ENCODE measurements around the gene NPW.

The NPW gene

GRCh38 chr16:1979271-1980029 lies 40.1 kb upstream of the NPW start:
- Histone ChIP-seq H3K4me3 (ENCODE audit: low read length) (no peak overlapping the region), H3K36me3 (ENCODE audit: control insufficient read depth, insufficient read depth, low read length, severe bottlenecking) (peaks cover 43% of the 10 kb centered on the region), H3K9me3 (ENCODE audit: control insufficient read depth, low read length) (no peaks in the 10 kb centered on the region), H3K27me3 (replicated peaks; ENCODE audit: control insufficient read depth, insufficient read depth, low read length) (peaks cover 6% of the 10 kb centered on the region), H3K4me1 (ENCODE audit: control insufficient read depth, insufficient read depth, low read length) (peaks cover 4% of the 10 kb centered on the region), H3K9ac (ENCODE audit: low read length) (no peak overlapping the region)
- DNase-seq (ENCODE audit: low read depth), result no peak

GRCh38 chr16:1980030-1980769 lies 39.4 kb upstream of the NPW start:
- H3K27me3 ChIP-seq (replicated peaks; ENCODE audit: control insufficient read depth, insufficient read depth, low read length), result peaks cover 6% of the 10 kb centered on the region
- no peaks in the 10 kb centered on the region for H3K9me3 ChIP-seq (ENCODE audit: control insufficient read depth, low read length)
- peaks cover 11% of the 10 kb centered on the region for H3K4me1 ChIP-seq (ENCODE audit: control insufficient read depth, insufficient read depth, low read length)
- no peak overlapping the region for H3K9ac ChIP-seq (ENCODE audit: low read length)
- no peak for DNase-seq (ENCODE audit: low read depth)
- no peak overlapping the region for H3K4me3 ChIP-seq (ENCODE audit: low read length)
- H3K36me3 ChIP-seq (ENCODE audit: control insufficient read depth, insufficient read depth, low read length, severe bottlenecking), result peaks cover 36% of the 10 kb centered on the region

DNA sequence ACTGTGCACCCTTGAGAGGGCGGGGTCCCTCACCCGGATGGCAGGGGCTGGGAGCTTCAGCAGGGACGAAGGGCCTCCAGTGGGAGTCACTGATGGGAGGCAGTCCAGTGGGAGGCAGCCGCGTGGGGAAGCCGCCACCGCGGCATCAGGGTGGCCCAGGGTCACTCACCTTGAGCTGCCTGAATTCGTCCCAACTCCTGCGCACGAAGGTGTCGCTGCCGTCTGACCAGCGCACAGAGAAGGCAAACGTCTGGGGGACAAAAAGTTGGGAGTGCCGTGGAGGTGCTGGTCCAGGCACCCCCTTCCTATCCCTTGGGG lies 38.9 kb upstream of the NPW start:
- H3K4me3 ChIP-seq (ENCODE audit: low read length), result no peak overlapping the region
- H3K9ac ChIP-seq (ENCODE audit: low read length), result no peak overlapping the region
- peaks cover 6% of the 10 kb centered on the region for H3K27me3 ChIP-seq (replicated peaks; ENCODE audit: control insufficient read depth, insufficient read depth, low read length)
- no peak for DNase-seq (ENCODE audit: low read depth)
- H3K9me3 ChIP-seq (ENCODE audit: control insufficient read depth, low read length), result no peaks in the 10 kb centered on the region
- peaks cover 31% of the 10 kb centered on the region for H3K36me3 ChIP-seq (ENCODE audit: control insufficient read depth, insufficient read depth, low read length, severe bottlenecking)
- peaks cover 15% of the 10 kb centered on the region for H3K4me1 ChIP-seq (ENCODE audit: control insufficient read depth, insufficient read depth, low read length)

GRCh38 chr16:1981398-1981836 lies 38.2 kb upstream of the NPW start, which contains the start of gene NOXO1:
Gene NOXO1, minus strand, starts transcription at chr16:1981469. Its CDS starts 290 bp downstream, at chr16:1981179.
- no peak within 1 kb of the TSS for H3K9ac ChIP-seq (ENCODE audit: low read length)
- peaks cover 6% of the 10 kb centered on the region for H3K27me3 ChIP-seq (replicated peaks; ENCODE audit: control insufficient read depth, insufficient read depth, low read length)
- DNase-seq (ENCODE audit: low read depth), result no peak

GRCh38 chr16:1982013-1982433 lies 37.6 kb upstream of the NPW start:
- H3K27me3 ChIP-seq (replicated peaks; ENCODE audit: control insufficient read depth, insufficient read depth, low read length), result peaks cover 6% of the 10 kb centered on the region
- peaks cover 15% of the 10 kb centered on the region for H3K4me1 ChIP-seq (ENCODE audit: control insufficient read depth, insufficient read depth, low read length)
- no peaks in the 10 kb centered on the region for H3K9me3 ChIP-seq (ENCODE audit: control insufficient read depth, low read length)
- H3K36me3 ChIP-seq (ENCODE audit: control insufficient read depth, insufficient read depth, low read length, severe bottlenecking), result peaks cover 28% of the 10 kb centered on the region
- no peak for DNase-seq (ENCODE audit: low read depth)
- H3K4me3 ChIP-seq (ENCODE audit: low read length), result no peak overlapping the region
- H3K9ac ChIP-seq (ENCODE audit: low read length), result no peak overlapping the region

More at GRCh38 chr16:1981398-1981836, 38.2 kb upstream of the NPW start, which contains the start of gene NOXO1:
- H3K4me3 ChIP-seq (ENCODE audit: low read length), result no peak within 1 kb of the TSS
- H3K36me3 ChIP-seq (ENCODE audit: control insufficient read depth, insufficient read depth, low read length, severe bottlenecking), result peaks cover 31% of the 10 kb centered on the region
- no peaks in the 10 kb centered on the region for H3K9me3 ChIP-seq (ENCODE audit: control insufficient read depth, low read length)
- peaks cover 15% of the 10 kb centered on the region for H3K4me1 ChIP-seq (ENCODE audit: control insufficient read depth, insufficient read depth, low read length)

DNA sequence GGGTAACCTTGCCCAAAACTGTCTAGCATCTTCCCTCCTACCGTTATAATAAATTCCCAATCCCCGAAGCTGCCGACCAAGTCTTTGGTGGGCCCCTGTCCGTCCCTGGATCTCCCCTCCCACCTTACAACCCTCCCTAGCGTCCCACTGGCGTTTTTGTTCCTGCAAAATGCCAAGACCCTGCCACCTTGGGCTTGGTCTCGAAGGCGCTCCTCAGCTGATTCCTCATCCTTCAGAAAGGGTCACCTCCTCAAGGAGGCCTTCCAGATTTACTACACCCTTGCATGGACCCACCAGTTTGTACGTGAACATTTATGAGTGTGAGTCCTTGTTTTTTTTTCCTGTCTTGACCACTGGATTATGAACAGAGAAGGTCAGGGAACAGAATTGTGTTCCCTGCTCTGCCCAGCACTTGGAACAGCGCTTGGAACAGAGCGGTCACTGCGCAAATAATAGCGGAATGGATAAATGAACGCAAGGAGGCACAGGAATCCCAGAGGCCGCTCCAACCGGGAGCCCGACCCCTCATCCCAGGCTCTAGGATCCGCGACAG lies 36.5 kb upstream of the NPW start:
- H3K9ac ChIP-seq (ENCODE audit: low read length), result peak overlapping the region; percentile 78
- DNase-seq (ENCODE audit: low read depth), result no peak
- peaks cover 6% of the 10 kb centered on the region for H3K27me3 ChIP-seq (replicated peaks; ENCODE audit: control insufficient read depth, insufficient read depth, low read length)
- H3K9me3 ChIP-seq (ENCODE audit: control insufficient read depth, low read length), result no peaks in the 10 kb centered on the region
- H3K36me3 ChIP-seq (ENCODE audit: control insufficient read depth, insufficient read depth, low read length, severe bottlenecking), result peaks cover 19% of the 10 kb centered on the region
- H3K4me3 ChIP-seq (ENCODE audit: low read length), result peak overlapping the region; percentile 76
- H3K4me1 ChIP-seq (ENCODE audit: control insufficient read depth, insufficient read depth, low read length), result peaks cover 15% of the 10 kb centered on the region

GRCh38 chr16:1983544-1984346 lies 35.8 kb upstream of the NPW start, which contains the start of gene GFER:
Gene GFER, plus strand, starts transcription at chr16:1984193. Its CDS starts 26 bp downstream, at chr16:1984219.
- Histone ChIP-seq H3K27me3 (replicated peaks; ENCODE audit: control insufficient read depth, insufficient read depth, low read length) (peaks cover 6% of the 10 kb centered on the region), H3K4me1 (ENCODE audit: control insufficient read depth, insufficient read depth, low read length) (peaks cover 15% of the 10 kb centered on the region), H3K9ac (ENCODE audit: low read length) (peak within 1 kb of the TSS; percentile 78), H3K4me3 (ENCODE audit: low read length) (peak within 1 kb of the TSS; percentile 76), H3K9me3 (ENCODE audit: control insufficient read depth, low read length) (no peaks in the 10 kb centered on the region), H3K36me3 (ENCODE audit: control insufficient read depth, insufficient read depth, low read length, severe bottlenecking) (peaks cover 13% of the 10 kb centered on the region)
- peak; percentile 96 for DNase-seq (ENCODE audit: low read depth)

GRCh38 chr16:1984347-1985225 lies 35.0 kb upstream of the NPW start:
- Histone ChIP-seq H3K9ac (ENCODE audit: low read length) (peak overlapping the region; percentile 78), H3K27me3 (replicated peaks; ENCODE audit: control insufficient read depth, insufficient read depth, low read length) (peaks cover 10% of the 10 kb centered on the region), H3K36me3 (ENCODE audit: control insufficient read depth, insufficient read depth, low read length, severe bottlenecking) (peaks cover 11% of the 10 kb centered on the region), H3K9me3 (ENCODE audit: control insufficient read depth, low read length) (no peaks in the 10 kb centered on the region), H3K4me3 (ENCODE audit: low read length) (peak overlapping the region; percentile 76), H3K4me1 (ENCODE audit: control insufficient read depth, insufficient read depth, low read length) (peaks cover 12% of the 10 kb centered on the region)
- peak; percentile 51 for DNase-seq (ENCODE audit: low read depth)

GRCh38 chr16:1985466-1986150 lies 34.0 kb upstream of the NPW start:
- Histone ChIP-seq H3K4me3 (ENCODE audit: low read length) (no peak overlapping the region), H3K4me1 (ENCODE audit: control insufficient read depth, insufficient read depth, low read length) (peaks cover 10% of the 10 kb centered on the region), H3K9me3 (ENCODE audit: control insufficient read depth, low read length) (no peaks in the 10 kb centered on the region), H3K9ac (ENCODE audit: low read length) (peak overlapping the region; percentile 78), H3K27me3 (replicated peaks; ENCODE audit: control insufficient read depth, insufficient read depth, low read length) (peaks cover 12% of the 10 kb centered on the region), H3K36me3 (ENCODE audit: control insufficient read depth, insufficient read depth, low read length, severe bottlenecking) (peaks cover 11% of the 10 kb centered on the region)
- DNase-seq (ENCODE audit: low read depth), result no peak

DNA sequence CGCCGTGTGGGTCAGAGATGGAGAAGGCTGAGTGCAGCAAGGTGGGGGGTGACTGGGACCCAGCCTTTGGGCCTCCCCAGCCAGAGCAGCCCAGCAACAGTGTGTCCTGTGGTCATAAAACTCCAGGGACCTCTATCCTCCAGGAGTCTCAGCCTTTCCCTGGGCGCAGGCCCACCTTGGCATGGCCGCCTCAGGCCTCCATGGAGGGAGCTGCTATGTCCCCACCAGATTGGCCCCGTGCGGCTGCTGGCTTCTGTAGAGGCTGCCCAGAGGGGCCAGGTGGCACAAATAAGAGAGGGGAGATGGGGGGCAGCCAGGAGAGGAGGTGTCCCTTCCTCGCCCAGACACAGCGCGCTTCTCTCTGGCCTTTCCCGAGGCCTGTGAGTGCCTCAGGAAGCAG lies 32.4 kb upstream of the NPW start:
- Histone ChIP-seq H3K27me3 (replicated peaks; ENCODE audit: control insufficient read depth, insufficient read depth, low read length) (peaks cover 18% of the 10 kb centered on the region), H3K9me3 (ENCODE audit: control insufficient read depth, low read length) (no peaks in the 10 kb centered on the region), H3K4me3 (ENCODE audit: low read length) (no peak overlapping the region), H3K36me3 (ENCODE audit: control insufficient read depth, insufficient read depth, low read length, severe bottlenecking) (peaks cover 11% of the 10 kb centered on the region), H3K4me1 (ENCODE audit: control insufficient read depth, insufficient read depth, low read length) (peaks cover 16% of the 10 kb centered on the region), H3K9ac (ENCODE audit: low read length) (no peak overlapping the region)
- no peak for DNase-seq (ENCODE audit: low read depth)
